Activated T-cell treated with anti-CD3 and anti-CD28 coated beads for 24 hours (primary cell): ENCODE results near the gene TEKTIP1.
"Not testable (repeated sequence)": the region's sequence is repeated elsewhere in the genome, so short reads cannot be mapped to it uniquely, and the experiment has no call there.

Experiments used
- DNase-seq: peaks from one replicate; pipeline ENCODE4 v3.0.0-alpha.2; 2020; ENCODE audit warnings: low read depth

TEKTIP1 gene

GRCh38 chr19:3557461-3558248 lies 18.7 kb downstream of the TEKTIP1 start, which contains the start of gene MFSD12:
Gene MFSD12, minus strand, starts transcription at chr19:3557586. Its CDS starts 183 bp downstream, at chr19:3557403.
- peak; percentile 94 for DNase-seq

- no peak for DNase-seq
These were observed 24.9 kb downstream of the TEKTIP1 start for GRCh38 chr19:3563709-3564524.

GRCh38 chr19:3565139-3565538 lies 26.2 kb downstream of the TEKTIP1 start:
- DNase-seq, result no peak

GRCh38 chr19:3570042-3570441 lies 31.1 kb downstream of the TEKTIP1 start:
- not testable (repeated sequence) for DNase-seq

GRCh38 chr19:3570606-3571011 lies 31.6 kb downstream of the TEKTIP1 start:
- no peak for DNase-seq

GRCh38 chr19:3572132-3572854 lies 33.3 kb downstream of the TEKTIP1 start:
- DNase-seq, result peak; percentile 100

- no peak for DNase-seq
These were observed 33.8 kb downstream of the TEKTIP1 start, which contains the start of gene HMG20B for GRCh38 chr19:3572855-3573161. Gene HMG20B, plus strand, starts transcription at chr19:3572944. Its CDS starts 366 bp downstream, at chr19:3573310.

- no peak for DNase-seq
These were observed 34.3 kb downstream of the TEKTIP1 start for GRCh38 chr19:3573162-3573857.

- DNase-seq, result peak; percentile 74
These were observed 35.1 kb downstream of the TEKTIP1 start for GRCh38 chr19:3573858-3574637.

- no peak for DNase-seq
These were observed 36.3 kb downstream of the TEKTIP1 start for GRCh38 chr19:3575260-3575741.

- DNase-seq, result no peak
These were observed 37.1 kb downstream of the TEKTIP1 start for GRCh38 chr19:3575949-3576673.

GRCh38 chr19:3576696-3577443 lies 37.9 kb downstream of the TEKTIP1 start:
- DNase-seq, result no peak

- DNase-seq, result no peak
These were observed 38.9 kb downstream of the TEKTIP1 start for GRCh38 chr19:3577723-3578344.

GRCh38 chr19:3578390-3578789 lies 39.4 kb downstream of the TEKTIP1 start:
- no peak for DNase-seq

- no peak for DNase-seq
These were observed 41.4 kb downstream of the TEKTIP1 start for GRCh38 chr19:3580156-3580934.

GRCh38 chr19:3581792-3582191 lies 42.8 kb downstream of the TEKTIP1 start:
- not testable (repeated sequence) for DNase-seq

- DNase-seq, result not testable (repeated sequence)
These were observed 45.2 kb downstream of the TEKTIP1 start for GRCh38 chr19:3584036-3584802.
